C4-2B (cell line): ENCODE measurements around the gene MEGF11.

Experiments used
- CTCF ChIP-seq: fragments of 450-650 bp; conservative IDR thresholded peaks from 2 replicates; pipeline ENCODE4 v1.5.1; 2017; ENCODE audit warnings: mild to moderate bottlenecking
- ZFX ChIP-seq: fragments of 450-650 bp; IDR thresholded peaks from 2 replicates; pipeline ENCODE4 v1.6.1; 2017

GRCh38 chr15:66170716-66171115 lies 82.8 kb downstream of the MEGF11 start:
- TF ChIP-seq CTCF (no peak), ZFX (no peak)
